HG03097 (cell line): Measurements from ENCODE around the gene SYVN1.
A peak's percentile ranks its signal among the peaks of the same experiment; 100 is the strongest.
"Not testable (repeated sequence)": the region's sequence is repeated elsewhere in the genome, so short reads cannot be mapped to it uniquely, and the experiment has no call there.

Experiments used
- ATAC-seq: cut with Tn5 transposase; IDR thresholded peaks from one replicate; pipeline ENCODE4 v1.9.1; 2021; ENCODE audit not compliant: unreplicated experiment, low FRiP score

The SYVN1 gene

DNA sequence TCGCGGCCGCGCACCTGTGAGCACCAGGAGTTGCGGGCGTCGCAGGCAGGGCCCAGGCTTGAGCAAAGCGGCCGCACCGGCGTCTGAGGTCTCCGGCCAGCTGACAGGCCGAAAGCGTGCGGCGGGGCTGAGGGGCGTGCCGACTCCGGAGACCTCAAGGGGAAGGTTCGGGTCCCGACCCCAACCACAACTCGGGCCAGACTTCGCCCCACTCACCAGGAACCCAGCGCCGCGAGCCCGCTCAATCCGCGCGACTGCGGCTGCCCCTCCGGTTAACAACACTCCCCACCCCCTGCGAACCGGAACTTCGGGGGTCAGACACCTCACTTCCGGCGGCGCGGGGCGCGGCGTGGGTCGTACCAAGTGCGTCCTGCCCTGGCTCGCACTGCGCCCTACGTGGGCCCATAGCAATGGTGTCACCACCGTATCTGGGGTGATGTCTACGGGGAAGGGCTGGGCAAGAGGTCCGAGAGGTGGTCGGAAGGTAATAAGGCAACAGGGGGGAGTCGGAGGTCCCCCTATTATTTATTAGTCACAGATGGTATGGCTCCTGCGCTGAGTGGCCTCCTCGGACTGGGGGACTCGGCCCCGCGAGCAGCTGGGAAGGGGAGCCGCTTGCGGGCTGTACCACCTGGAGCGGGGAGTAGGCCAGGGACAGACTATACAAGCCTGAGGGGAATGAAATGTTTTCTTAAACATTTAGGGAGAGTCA, at the start of gene SYVN1:
TSS of gene SYVN1 (minus strand) at position 280 of the 712 bp plus-strand sequence. CDS start 918 bp downstream, outside the sequence.
- peak; percentile 54 for ATAC-seq

DNA sequence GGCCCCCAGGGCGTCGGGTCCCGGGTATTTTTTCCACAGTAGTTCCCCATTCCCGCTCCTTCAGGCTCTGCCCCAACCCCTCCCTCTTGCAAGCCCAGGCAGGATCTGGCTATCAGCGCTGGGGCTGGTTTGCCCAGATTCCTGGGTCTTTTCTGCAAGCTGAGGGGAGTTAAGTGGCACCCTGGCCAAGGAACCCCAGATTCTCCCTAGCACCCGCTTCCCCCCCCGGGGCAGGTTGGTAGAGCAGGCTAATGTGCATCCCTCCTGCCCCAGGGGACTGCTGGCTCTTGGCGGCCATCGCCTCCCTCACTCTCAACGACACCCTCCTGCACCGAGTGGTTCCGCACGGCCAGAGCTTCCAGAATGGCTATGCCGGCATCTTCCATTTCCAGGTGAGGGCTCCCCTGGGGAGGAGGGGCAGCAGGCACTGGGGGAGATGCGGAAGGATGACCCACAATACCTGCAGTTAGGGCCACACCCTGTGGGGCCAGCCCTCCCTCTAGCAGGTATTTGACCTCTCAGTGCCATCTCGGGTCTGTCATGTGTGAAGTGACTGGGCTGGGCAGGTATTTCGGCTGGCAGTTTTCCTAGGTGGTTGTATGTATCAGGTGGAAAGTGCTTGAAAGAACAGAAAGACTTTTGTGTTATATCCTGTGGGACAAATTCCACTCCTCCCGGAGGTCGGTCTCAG, 49.0 kb upstream of the SYVN1 start:
- no peak for ATAC-seq

DNA sequence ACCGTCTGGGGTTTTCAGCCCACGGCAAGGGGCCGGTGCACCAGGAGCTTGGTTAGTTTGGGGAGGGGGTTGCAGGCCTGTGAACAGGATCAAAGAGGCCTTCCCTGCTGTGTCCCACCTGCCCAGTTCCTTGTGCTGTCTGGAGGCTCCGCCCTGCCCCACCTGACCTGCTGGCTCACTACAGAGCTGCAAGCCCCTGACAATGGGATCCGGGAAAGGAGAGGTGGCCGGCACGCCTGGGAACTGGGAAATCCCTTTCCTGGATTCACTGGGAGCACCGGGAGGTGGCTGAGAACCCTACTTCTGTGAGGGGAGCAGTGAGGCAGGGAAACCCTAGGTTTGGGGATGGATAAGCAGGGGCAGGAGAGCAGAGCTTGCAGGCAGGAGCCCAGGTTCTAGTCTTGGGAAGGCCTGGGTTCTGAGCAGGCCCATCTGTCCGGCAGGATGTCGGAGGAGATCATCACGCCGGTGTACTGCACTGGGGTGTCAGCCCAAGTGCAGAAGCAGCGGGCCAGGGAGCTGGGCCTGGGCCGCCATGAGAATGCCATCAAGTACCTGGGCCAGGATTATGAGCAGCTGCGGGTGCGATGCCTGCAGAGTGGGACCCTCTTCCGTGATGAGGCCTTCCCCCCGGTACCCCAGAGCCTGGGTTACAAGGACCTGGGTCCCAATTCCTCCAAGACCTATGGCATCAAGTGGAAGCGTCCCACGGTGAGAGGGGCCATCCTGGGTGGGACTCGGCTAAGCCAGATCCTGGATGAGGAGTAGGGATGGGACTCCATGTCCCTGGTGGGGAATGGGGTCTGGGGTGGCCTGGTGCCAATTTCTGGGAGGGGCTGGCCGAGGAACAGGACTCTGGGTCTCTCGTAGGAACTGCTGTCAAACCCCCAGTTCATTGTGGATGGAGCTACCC, 48.2 kb upstream of the SYVN1 start:
- no peak for ATAC-seq

DNA sequence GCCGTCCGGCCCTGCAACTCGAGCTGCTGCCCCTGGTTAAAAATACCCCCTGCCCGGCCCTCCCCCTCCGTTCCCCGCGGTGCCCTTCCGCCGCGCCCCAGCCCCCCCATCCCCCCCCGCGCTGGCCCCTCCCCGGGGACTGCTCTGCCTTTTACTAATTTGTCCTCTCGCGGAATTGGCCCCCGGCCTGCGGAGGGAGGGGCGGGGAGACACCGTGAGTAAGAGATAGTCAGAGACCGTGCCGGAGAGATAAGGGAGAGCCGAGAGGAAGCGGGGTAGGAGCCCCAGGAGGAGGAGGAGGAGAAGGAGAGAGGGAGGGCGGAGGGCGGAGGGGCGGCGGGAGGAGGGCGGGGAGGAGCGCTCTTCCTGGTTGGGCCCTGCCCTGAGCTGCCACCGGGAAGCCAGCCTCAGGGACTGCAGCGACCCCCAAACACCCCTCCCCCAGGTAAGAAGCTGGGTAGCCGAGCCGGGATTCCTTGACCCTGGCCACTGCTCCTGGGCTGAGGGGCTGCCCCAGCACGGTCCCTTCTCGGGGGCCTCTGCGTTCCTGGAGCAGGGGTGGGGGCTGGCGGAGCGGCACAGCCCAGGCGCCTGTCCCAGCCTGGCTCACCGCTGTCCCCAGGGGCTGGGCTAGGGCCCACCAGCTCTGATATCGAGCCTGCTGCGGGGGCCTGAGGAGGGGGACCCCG, 47.4 kb upstream of the SYVN1 start, which contains the start of gene CAPN1:
TSS of gene CAPN1 (plus strand) at position 360 of the 689 bp plus-strand sequence. CDS start 774 bp downstream, outside the sequence.
- no peak for ATAC-seq

DNA sequence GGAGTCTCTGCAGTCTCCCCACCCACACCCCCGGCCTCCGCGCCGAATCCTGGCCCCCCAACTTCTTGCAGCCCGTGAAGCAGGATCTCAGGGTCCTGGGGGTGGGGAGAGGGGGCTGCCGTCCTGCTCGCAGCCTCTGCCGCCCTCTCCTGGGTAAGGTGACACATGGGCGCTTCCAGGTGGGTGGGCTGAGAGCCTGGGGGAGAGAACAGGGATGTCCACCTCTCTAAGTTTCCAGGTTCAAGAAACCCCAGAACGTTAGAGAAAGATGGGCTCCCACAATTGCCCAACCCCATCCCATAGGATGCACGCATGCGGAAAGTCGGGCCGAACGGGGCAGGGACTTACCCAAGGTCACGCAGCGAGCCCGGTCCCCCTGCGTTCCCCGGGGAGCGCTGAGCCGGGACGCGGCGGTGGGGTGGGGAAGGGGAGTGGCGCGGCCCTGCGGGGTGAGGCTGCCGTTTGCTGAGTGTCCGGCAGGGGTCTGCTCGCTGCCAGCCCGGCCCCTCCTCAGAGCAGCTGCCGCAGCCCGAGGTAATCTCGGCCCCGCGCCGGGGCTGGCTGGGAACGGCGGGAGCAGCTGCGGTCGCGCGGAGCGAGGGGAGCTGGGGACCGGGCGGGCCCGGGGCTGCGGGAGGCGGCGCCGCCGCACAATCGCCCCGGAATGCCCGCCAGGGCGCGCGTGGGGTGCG, 46.7 kb upstream of the SYVN1 start:
- ATAC-seq = no peak

DNA sequence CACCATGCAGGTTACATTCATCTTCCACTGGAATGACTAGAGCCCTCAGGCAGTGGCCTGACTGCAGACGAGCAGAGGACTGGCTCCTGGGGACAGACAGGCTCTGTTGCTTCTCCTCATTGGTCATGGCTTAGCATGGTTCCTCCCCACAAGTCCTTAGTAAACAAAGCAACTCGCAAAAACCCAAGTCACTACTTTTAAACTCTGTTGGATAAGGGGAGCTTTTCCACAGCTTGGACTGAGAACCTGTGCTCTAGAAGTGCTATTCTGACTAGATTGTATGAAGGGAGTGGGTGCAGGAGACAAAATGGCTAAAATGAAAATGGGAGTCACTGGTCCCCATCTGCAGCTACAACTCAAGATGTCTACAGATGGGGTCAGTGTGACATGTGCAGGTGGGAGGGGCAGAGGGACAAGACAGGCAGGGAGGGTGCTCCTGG, 40.3 kb upstream of the SYVN1 start:
- ATAC-seq = not testable (repeated sequence)

DNA sequence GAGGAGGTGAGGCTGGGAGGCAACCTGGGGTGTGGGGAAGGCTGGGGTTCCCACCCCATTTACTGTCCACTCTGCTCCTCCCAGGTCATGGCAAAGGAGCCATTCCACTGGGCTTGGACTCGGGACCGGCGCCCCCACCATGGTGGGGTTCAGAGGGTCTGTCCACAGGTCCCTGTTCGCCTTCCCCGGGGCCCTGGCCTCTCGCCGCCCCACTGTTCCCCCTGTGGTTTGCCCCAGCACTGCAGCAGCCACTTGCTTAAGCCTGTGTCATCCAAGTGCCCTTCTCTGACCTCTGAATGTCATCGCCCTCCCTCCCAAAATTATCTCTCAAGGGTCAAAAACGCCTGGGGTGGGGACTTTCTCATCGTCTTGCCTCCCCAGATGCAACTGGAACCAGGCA, 38.3 kb upstream of the SYVN1 start:
- ATAC-seq = no peak

DNA sequence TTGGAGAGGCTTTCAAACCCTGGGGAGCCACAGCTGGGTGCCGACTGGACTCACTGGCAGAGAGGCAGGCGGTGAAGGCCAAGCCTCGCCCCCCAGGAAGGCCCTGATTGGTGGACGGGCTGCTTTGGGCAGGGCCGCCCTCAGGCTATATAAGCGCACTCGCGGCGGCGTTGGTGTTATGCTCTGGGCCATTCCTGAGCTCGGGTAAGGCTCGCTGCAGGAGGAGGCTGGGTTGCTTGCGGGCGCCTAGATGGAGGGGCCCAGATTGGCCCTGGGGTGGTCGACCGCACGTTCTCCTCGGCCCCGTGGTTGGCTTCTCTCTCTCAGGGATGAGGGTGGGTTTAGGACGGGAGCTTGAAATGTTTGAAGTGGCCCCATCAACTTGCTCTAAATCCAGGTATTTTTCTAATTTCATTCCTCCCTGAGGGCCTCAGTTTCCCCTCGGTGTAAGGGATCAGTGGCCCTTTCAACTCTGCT, 35.8 kb upstream of the SYVN1 start, which contains the start of gene SPDYC:
TSS of gene SPDYC (plus strand) at position 176 of the 477 bp plus-strand sequence. CDS start 1,125 bp downstream, outside the sequence.
- no peak for ATAC-seq

DNA sequence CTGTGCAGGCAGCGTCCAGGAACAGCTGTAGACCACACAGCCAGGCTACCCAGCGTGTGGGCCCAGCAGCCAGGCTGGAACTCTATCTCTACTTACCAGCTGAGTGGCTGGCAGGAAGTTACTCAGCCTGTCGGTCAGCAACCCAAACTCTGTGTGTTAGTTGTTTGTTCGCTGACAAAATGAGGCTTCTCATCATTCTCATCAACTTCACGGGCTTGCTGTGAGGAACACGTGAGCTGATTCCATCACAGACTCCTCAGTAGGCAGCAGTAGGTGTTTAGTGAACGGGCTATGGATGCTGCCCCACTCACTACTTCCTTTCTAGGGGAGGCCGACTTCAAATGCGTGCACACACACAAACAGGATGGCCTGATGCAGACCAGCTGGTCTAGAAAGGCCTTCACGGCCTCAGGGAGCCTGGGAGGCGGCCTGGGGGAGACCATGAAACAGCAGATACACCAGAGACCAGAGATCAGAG, 34.9 kb upstream of the SYVN1 start:
- no peak for ATAC-seq

DNA sequence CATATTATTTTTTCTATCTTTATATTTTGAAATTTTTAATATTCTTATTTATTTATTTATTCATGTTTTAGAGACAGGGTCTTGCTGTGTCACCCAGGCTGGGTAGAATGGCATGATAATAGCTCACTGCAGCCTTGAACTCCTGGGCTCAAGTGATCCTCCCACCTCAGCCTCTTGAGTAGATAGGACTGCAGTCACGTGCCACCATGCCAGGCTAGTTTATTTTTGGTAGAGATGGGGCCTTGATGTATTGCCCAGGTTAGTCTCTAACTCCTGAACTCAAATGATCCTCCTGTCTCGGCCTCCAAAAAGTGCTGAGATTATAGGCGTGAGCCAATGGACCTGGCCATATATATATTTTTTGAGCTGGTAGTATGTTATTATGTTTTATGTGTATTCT, 33.3 kb upstream of the SYVN1 start:
- no peak for ATAC-seq

DNA sequence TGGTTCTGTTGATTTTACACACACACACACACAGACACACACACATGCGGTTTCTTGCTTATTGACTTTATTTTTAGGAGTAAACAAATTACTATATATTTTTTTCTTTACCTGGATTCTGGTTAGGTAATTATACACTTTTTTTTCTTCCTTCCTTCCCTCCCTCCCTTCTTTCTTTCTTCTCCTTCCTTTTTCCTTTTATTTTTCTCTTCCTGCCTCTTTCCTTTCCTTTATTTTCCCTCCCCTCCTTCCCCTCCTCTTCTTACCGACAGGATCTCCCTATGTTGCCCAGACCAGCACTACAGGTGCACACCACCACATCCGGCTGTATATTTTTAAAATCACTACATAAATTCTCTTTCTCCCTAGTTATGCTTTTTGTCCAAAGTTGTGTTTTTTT, 32.6 kb upstream of the SYVN1 start:
- ATAC-seq = no peak

DNA sequence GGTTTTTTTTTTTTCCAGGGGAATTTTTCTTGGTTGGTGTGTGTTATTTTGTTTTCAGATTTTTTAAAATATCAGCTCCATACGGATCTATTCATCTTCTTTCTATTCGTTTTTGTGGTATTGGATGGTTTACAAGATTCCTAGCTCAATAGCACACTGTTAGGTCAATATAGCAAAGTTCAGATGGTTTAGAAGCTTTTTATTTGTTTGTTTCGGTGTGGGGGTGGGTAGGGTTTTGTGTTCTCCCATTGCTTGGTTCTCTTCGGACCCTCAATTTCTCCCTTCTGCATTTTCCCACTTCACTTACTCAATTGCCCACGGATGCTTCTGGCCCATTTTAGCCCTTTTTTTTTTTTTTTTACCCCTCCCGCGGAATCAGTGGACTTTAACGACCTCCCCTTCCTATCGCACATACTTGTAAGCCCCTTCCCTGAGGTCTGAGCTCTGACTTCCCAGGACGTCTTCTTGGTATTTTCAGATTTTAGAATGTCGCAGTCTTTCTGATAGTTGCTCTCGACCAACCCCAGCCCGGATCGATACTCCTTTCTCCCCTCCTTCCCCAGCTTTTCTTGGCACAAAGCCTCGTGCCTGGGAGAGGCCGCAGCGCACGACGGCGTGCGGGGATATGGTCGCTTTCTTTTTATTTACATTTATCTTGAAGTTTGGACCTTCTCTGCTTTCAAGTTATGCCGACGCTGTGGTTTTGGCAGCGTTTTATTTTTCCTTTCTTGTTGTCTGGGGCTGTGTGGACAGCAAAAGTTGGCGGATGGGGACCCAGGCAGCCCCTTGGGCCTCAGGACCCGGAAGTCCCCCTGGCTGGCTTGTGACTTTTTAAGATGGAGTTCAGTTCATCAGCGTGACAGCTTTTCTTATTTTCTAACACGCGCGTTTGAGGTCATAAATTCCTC, 31.3 kb upstream of the SYVN1 start:
- ATAC-seq = no peak

DNA sequence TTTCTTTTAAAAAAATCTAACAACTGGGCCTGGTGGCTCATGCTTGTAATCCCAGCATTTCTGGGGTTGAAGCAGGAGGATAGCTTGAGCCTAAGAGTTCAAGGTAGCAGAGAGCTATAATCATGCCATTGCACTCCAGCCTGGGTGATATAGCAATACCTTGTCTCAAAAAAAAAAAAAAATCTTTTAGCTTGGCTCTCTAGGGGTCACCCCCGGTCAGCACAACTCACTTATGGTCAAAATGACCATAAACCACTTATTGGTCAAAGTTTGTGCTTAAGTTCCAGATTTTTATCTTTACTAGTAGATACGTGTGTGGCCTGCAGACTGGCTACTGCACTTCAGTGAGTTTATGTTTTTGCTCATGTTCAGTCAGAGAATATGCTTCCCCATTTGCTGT, 29.4 kb upstream of the SYVN1 start:
- ATAC-seq = no peak

DNA sequence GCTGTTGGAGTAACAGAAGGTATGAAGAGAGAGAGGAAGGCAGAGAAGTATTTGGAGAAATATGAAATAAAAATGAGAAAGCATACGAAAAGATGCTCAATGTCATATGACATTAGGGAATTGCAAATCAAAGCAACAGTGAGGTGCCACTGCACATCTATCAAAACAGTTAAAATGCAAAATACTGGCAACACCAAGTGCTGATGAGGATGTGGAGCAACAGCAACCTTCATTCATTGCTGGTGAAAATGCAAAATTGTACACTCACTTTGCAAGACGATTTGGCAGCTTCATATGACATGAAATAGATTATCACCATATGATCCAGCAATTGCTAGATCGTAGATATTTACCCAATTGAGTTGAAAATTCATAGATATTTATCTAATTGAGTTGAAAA, 26.3 kb upstream of the SYVN1 start:
- no peak for ATAC-seq

DNA sequence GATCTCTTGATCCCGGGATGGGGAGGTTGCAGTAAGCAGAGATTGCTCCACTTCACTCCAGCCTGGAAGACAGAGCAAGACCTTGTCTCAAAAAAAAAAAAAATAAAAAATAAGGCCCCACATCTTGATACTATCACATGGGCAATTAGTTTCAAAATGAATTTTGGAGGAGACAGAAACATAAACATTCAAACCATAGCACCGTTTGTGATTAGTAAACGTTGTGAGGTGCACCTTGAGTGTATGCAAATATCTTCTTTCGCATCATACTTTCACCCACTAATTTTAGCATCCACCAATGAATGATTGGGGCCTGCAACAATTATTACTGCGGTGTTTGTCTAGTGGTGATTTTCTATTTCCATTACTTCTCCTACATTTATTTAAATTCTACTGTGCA, 24.7 kb upstream of the SYVN1 start:
- ATAC-seq = no peak

DNA sequence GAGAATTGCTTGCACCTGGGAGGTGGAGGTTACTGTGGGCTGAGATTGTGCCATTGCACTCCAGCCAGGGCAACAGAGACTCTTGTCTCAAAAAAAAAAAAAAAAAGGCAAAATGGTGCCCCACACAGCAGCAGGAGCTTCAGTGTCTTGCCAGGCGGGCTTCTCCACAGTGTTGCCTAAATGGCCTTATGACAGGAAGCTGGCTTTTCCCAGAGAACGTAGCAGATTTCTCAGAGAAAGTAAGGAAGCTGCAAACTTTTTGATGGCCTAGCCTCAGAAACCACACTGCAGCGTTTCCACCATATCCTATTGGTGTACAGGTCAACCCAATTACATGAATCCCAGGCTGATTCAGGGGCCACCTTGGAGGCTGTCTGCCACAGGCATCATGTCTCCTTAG, 23.0 kb upstream of the SYVN1 start:
- ATAC-seq = no peak

DNA sequence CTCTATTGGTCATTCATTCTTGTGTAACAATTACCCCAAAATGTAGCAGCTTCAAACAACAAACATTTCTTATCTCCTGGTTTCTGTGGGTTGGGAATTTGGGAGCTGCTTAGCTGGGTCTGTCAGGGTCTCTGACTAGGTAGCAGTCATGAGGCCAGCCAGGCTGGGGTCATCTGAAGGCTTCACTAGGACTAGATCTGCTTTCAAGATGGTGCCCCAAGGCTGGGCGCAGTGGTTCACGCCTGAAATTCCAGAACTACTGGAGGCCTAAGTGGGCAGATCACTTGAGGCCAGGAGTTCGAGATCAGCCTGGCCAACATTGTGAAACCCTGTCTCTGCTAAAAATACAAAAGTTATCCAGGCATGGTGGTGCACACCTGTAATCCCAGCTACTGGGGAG, 22.6 kb upstream of the SYVN1 start:
- ATAC-seq = no peak

DNA sequence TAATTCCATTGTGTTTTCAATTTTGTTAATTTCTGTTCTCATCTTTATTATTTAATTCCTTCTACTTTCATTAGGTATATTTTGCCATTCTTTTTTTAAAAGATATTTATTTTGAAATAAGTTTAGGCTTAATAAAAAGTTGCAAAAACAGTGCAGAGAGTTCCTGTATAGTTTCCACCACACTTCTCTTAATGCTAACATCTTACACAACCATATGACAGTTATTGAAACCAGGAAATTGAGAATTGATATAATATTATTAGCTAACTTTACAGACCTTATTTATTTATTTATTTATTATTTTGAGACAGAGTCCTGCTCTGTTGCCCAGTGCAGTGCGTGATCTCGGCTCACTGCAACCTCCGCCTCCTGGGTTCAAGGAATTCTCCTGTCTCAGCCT, 21.9 kb upstream of the SYVN1 start:
- ATAC-seq = no peak
